ENCODE data around the gene OTOF. TPM values are rescaled to one million over a fixed set of nuclear protein-coding genes. Genes with fewer than 3 reads are reported as not detected.
A peak's percentile ranks its signal among the peaks of the same experiment; 100 is the strongest.
"Not testable (repeated sequence)": the region's sequence is repeated elsewhere in the genome, so short reads cannot be mapped to it uniquely, and the experiment has no call there.

Gene OTOF
- total RNA-seq, 1 donor from 2014 or later = not detected

GRCh38 chr2:26471766-26472706 is 5.9 kb downstream of the OTOF start:
- H3K4me3 ChIP-seq (ENCODE audit: low read depth, low read length) = no peak overlapping the region
- DNase-seq (ENCODE audit: low read depth) = no peak
- no peak for TF ChIP-seq CTCF (conservative IDR thresholded peaks at IDR 0.05; ENCODE audit: low read depth, low read length)

- no peak for DNase-seq (ENCODE audit: low read depth)
- H3K4me3 ChIP-seq (ENCODE audit: low read depth, low read length) = no peak overlapping the region
- peak; percentile 29 for TF ChIP-seq CTCF (conservative IDR thresholded peaks at IDR 0.05; ENCODE audit: low read depth, low read length)
Observed at GRCh38 chr2:26471289-26471688, 6.6 kb downstream of the OTOF start.

DNA sequence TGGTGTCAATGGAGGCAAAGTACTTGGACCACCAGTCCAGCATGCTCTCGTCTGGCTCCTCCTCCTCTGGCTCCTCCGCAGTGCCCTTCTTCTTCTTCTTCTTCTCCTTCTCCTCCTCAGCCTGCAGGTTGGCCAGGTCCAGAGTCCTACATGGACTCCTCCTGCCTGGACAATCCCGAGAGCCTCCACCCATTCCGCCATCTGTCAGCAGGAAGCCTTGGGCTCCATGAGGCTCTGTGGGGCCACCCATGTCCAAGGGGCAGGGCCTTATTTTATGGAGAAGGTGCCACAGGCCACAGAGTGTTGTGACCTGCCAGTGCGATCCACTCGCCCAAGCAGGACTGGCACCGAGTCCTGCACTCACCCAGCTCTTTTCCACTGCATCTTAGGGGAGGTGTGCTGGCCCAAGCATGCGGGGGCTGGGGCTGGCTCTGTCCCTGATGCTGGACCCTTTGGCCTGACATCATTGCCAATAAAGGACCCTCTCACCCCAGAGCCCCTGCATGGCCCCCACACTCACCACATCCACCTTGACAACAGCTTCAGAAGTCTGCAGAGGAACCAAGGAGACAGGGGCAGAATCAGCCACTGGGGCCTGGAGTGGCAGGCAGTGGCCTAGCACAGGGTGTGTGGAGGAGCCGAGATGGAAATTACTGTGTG is 7.2 kb downstream of the OTOF start:
- DNase-seq (ENCODE audit: low read depth) = no peak
- H3K4me3 ChIP-seq (ENCODE audit: low read depth, low read length) = no peak overlapping the region
- no peak for TF ChIP-seq CTCF (conservative IDR thresholded peaks at IDR 0.05; ENCODE audit: low read depth, low read length)

- no peak overlapping the region for H3K4me3 ChIP-seq (ENCODE audit: low read depth, low read length)
- no peak for DNase-seq (ENCODE audit: low read depth)
- TF ChIP-seq CTCF (conservative IDR thresholded peaks at IDR 0.05; ENCODE audit: low read depth, low read length) = no peak
Observed at GRCh38 chr2:26469955-26470354, 8.0 kb downstream of the OTOF start.

- TF ChIP-seq CTCF (conservative IDR thresholded peaks at IDR 0.05; ENCODE audit: low read depth, low read length) = peak; percentile 84
- H3K4me3 ChIP-seq (ENCODE audit: low read depth, low read length) = no peak overlapping the region
- no peak for DNase-seq (ENCODE audit: low read depth)
Observed at GRCh38 chr2:26469092-26469710, 8.7 kb downstream of the OTOF start.

DNA sequence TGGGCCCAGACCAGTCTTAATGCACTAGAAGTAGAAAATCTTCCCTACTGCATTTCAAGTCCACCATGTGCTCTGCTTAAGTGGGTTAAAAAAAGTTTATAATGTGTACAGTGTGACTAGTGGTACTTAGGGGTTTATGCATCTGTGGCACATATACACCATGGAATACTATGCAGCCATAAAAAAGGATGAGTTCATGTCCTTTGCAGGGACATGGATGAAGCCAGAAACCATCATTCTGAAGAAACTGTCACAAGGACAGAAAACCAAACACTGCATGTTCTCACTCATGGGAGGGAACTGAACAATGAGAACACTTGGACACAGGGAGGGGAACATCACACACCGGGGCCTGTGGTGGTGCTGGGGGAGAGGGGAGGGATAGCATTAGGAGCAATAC is 9.4 kb downstream of the OTOF start:
- DNase-seq (ENCODE audit: low read depth); H3K4me3 ChIP-seq (ENCODE audit: low read depth, low read length): not testable (repeated sequence)

- DNase-seq (ENCODE audit: low read depth) = no peak
- no peak overlapping the region for H3K4me3 ChIP-seq (ENCODE audit: low read depth, low read length)
- TF ChIP-seq CTCF (conservative IDR thresholded peaks at IDR 0.05; ENCODE audit: low read depth, low read length) = no peak
Observed at GRCh38 chr2:26466662-26467310, 11.1 kb downstream of the OTOF start.

Measured in epithelial cell of proximal tubule (primary cell).